HepG2 (cell line): ENCODE data around the gene OR1I1. TPM values are rescaled to one million over a fixed set of nuclear protein-coding genes. Genes with fewer than 3 reads are reported as not detected.

ENCODE experiments used
- ATAC-seq: fragments of 200-7000 bp; cut with Tn5 transposase; 3 replicates; pipeline ENCODE4 v1.9.1; 2020; ENCODE audit warnings: mild to moderate bottlenecking, moderate library complexity
- BruUV-seq: library from RNA; stranded (reverse); fragments of 400-500 nt; replicated peaks from 2 replicates; lab custom pipeline; 2021; lab: Mats Ljungman, UMichigan
- CTCF ChIA-PET: fragments of 300-600 bp; formaldehyde crosslinking; extraction: SDS; loops from one replicate; lab custom pipeline; 2021; ENCODE audit warnings: low total read pairs, inconsistent platforms, low intra/inter-chr PET ratio; lab: Yijun Ruan, JAX
- POLR2A ChIA-PET: fragments of 350-600 bp; sonication (Branson Sonifier 250); formaldehyde crosslinking; loops from one replicate; lab custom pipeline; 2020; ENCODE audit warnings: antibody characterized with exemption, inconsistent platforms; lab: Yijun Ruan, JAX
- DNase-seq: peaks from one replicate; pipeline ENCODE4 v3.0.0-alpha.2; 2015; ENCODE audit warnings: low spot score
- FAIRE-seq: peaks from 3 replicates; lab custom pipeline; 2011; peaks lifted over from hg19 to GRCh38; lab: Jason Lieb, UNC
- H2AFZ ChIP-seq: one replicate; pipeline ENCODE4 v1.6.1; 2011; ENCODE audit warnings: low read length, inconsistent platforms
- H3K27ac ChIP-seq: fragments of 300-600 bp; 3 replicates; pipeline ENCODE4 v1.8.0; 2011; ENCODE audit warnings: mixed run types, mild to moderate bottlenecking, mixed read lengths, low read length, inconsistent platforms; ENCODE audit not compliant: insufficient read depth; ENCODE audit errors: extremely low read length
- H3K27me3 ChIP-seq, 2 experiments: fragments of 200-600 bp in 1 of 2; 2 replicates in 1 of 2; 3 replicates in 1 of 2; pipeline versions ENCODE4 v1.6.0 to v1.8.0; 2011; ENCODE audit warnings: low read length in 2 of 2, mild to moderate bottlenecking in 2 of 2, moderate library complexity in 2 of 2, inconsistent platforms in 1 of 2; ENCODE audit not compliant: insufficient read depth in 2 of 2, control insufficient read depth in 1 of 2
- H3K36me3 ChIP-seq, 2 experiments: fragments of 200-600 bp in 1 of 2; replicated peaks in 1 of 2; 2 replicates in 1 of 2; 3 replicates in 1 of 2; pipeline versions ENCODE4 v1.5.1 to v1.8.0; 2011; ENCODE audit warnings: low read length in 2 of 2, inconsistent platforms in 1 of 2; ENCODE audit not compliant: insufficient read depth in 2 of 2, control insufficient read depth in 1 of 2
- H3K4me1 ChIP-seq: 2 replicates; pipeline ENCODE4 v1.5.1; 2012; ENCODE audit warnings: low read length, inconsistent platforms; ENCODE audit not compliant: insufficient read depth
- H3K4me2 ChIP-seq: 2 replicates; pipeline ENCODE4 v1.6.0; 2011; ENCODE audit warnings: low read depth, low read length, inconsistent platforms
- H3K4me3 ChIP-seq, 3 experiments: fragments of 200-600 bp in 1 of 3; sonication (generic), shearing (Covaris generic) in 1 of 3; replicated peaks in 1 of 3; 2 replicates each; pipeline ENCODE4 v1.5.1; 2011 to 2016; ENCODE audit warnings: low read length in 3 of 3, inconsistent platforms in 2 of 3, low read depth in 2 of 3, mild to moderate bottlenecking in 2 of 3, control low read depth in 1 of 3, mixed read lengths in 1 of 3; ENCODE audit not compliant: insufficient read depth in 1 of 3
- H3K79me2 ChIP-seq: one replicate; pipeline ENCODE4 v1.6.1; 2011; ENCODE audit warnings: low read length, inconsistent platforms; ENCODE audit not compliant: insufficient read depth
- H3K9ac ChIP-seq: 2 replicates; pipeline ENCODE4 v1.6.0; 2011; ENCODE audit warnings: mild to moderate bottlenecking, low read depth, low read length, inconsistent platforms; ENCODE audit not compliant: insufficient read depth
- H3K9me3 ChIP-seq: 2 replicates; pipeline ENCODE4 v1.5.1; 2012; ENCODE audit warnings: mild to moderate bottlenecking, low read length
- H4K20me1 ChIP-seq: 2 replicates; pipeline ENCODE4 v1.6.0; 2011; ENCODE audit warnings: inconsistent platforms, mild to moderate bottlenecking, low read length, moderate library complexity; ENCODE audit not compliant: insufficient read depth
- AGO1 ChIP-seq: fragments of 200-400 bp; formaldehyde crosslinking; IDR thresholded peaks from 2 replicates; pipeline ENCODE4 v1.6.1; 2017; ENCODE audit warnings: mild to moderate bottlenecking, low read depth, low read length, moderate library complexity; ENCODE audit not compliant: poor library complexity, severe bottlenecking
- CEBPB ChIP-seq: IDR thresholded peaks from 2 replicates; pipeline ENCODE4 v1.6.1; 2011; ENCODE audit warnings: low read depth, low read length, improper control_type of control experiment, borderline replicate concordance
- GABPA ChIP-seq, 2 experiments: IDR thresholded peaks; 2 replicates each; pipeline ENCODE4 v1.6.1; 2011 to 2016; ENCODE audit warnings: low read depth in 2 of 2, low read length in 1 of 2, missing biosample characterization in 1 of 2, missing genetic modification characterization in 1 of 2
- IRX3 ChIP-seq: sonication (generic); formaldehyde crosslinking; IDR thresholded peaks from 2 replicates; pipeline ENCODE4 v1.8.1; 2023; ENCODE audit warnings: mild to moderate bottlenecking, low read depth, missing genetic modification reagents, borderline replicate concordance
- KMT2B ChIP-seq: IDR thresholded peaks from 2 replicates; pipeline ENCODE4 v1.6.1; 2016; ENCODE audit warnings: missing genetic modification reagents, missing compliant biosample characterization
- NR2F1 ChIP-seq, 2 experiments: fragments of 450-650 bp in 1 of 2; formaldehyde crosslinking in 1 of 2; IDR thresholded peaks; 2 replicates each; pipeline versions ENCODE4 v1.5.0 to v1.6.1; 2016 to 2020; ENCODE audit warnings: mild to moderate bottlenecking in 1 of 2, missing compliant biosample characterization in 1 of 2, missing genetic modification reagents in 1 of 2, moderate library complexity in 1 of 2
- ONECUT2 ChIP-seq: sonication (generic); formaldehyde crosslinking; IDR thresholded peaks from 2 replicates; pipeline ENCODE4 v1.4.0; 2020; ENCODE audit warnings: missing genetic modification reagents
- POLR2A ChIP-seq, 2 experiments: IDR thresholded peaks; 2 replicates each; pipeline ENCODE4 v1.6.1; 2011; ENCODE audit warnings: low read depth in 2 of 2, low read length in 2 of 2, mild to moderate bottlenecking in 1 of 2, moderate library complexity in 1 of 2; ENCODE audit not compliant: insufficient read depth in 1 of 2
- RBM22 ChIP-seq: fragments of 200-400 bp; formaldehyde crosslinking; optimal IDR thresholded peaks from 2 replicates; pipeline ENCODE3; 2017; ENCODE audit warnings: mild to moderate bottlenecking, low read length, moderate library complexity
- SP1 ChIP-seq, 2 experiments: fragments of 450-650 bp in 1 of 2; sonication (generic) in 1 of 2; formaldehyde crosslinking in 1 of 2; IDR thresholded peaks; 2 replicates each; pipeline versions ENCODE4 v1.4.0 to v1.6.1; 2016 to 2020; ENCODE audit warnings: missing genetic modification reagents in 1 of 2
- TMF1 ChIP-seq: sonication (generic); formaldehyde crosslinking; IDR thresholded peaks from 2 replicates; pipeline ENCODE4 v1.8.1; 2022; ENCODE audit warnings: low read depth, missing genetic modification reagents
- ZFP82 ChIP-seq: sonication (generic); formaldehyde crosslinking; IDR thresholded peaks from 2 replicates; pipeline ENCODE4 v1.5.1; 2020; ENCODE audit warnings: mild to moderate bottlenecking, missing genetic modification reagents, borderline replicate concordance
- ZNF136 ChIP-seq: sonication (generic); formaldehyde crosslinking; IDR thresholded peaks from 2 replicates; pipeline ENCODE4 v1.8.1; 2022; ENCODE audit warnings: low read depth, mild to moderate bottlenecking, moderate library complexity, missing genetic modification reagents
- ZNF282 ChIP-seq: fragments of 450-650 bp; IDR thresholded peaks from 2 replicates; pipeline ENCODE4 v1.6.1; 2018; ENCODE audit not compliant: partially characterized antibody
- ZNF547 ChIP-seq: sonication (generic); formaldehyde crosslinking; IDR thresholded peaks from 2 replicates; pipeline ENCODE4 v1.5.1; 2020; ENCODE audit warnings: mild to moderate bottlenecking, missing genetic modification reagents
- WGBS: methylation state at CpG from one replicate; pipeline ENCODE4 v1.1.6; 2017; ENCODE audit warnings: low lambda C conversion rate; 5-methylcytosine and 5-hydroxymethylcytosine counted together
- in situ Hi-C: cut with HindIII; loops from 2 replicates; pipeline ENCODE4 v1.10.0; 2017; ENCODE audit warnings: low pct_unique_long_range_greater_than_20kb; ENCODE audit not compliant: extremely low pct_ligation_motif_present
- intact Hi-C: fragments of 100-400 bp; cut with micrococcal nuclease; formaldehyde crosslinking; loops from one replicate; pipeline ENCODE4 v1.10.0; 2022; ENCODE audit not compliant: unreplicated experiment
- polyA plus RNA-seq, 8 experiments: library from polyadenylated mRNA; depleted of rRNA in 3 of 8; stranded (reverse) in 7 of 8; unstranded in 1 of 8; fragments of >200 nt; fragmentation: Illumina TruSeq in 4 of 8; extraction: Trizol in 4 of 8; gene quantifications; 2 replicates each; pipeline versions ENCODE4 v1.2.1 to v1.2.3, GENCODE V29; 2011 to 2016; ENCODE audit warnings: low read depth in 4 of 8, missing spikeins in 1 of 8, mixed read lengths in 1 of 8; ENCODE audit not compliant: insufficient read depth in 1 of 8
- total RNA-seq, 5 experiments: library from RNA; depleted of rRNA; stranded (reverse); fragments of >200 nt; fragmentation: Illumina TruSeq; extraction: Trizol; gene quantifications; 2 replicates each; pipeline ENCODE4 v1.2.3, GENCODE V29; 2016; ENCODE audit warnings: low read depth in 1 of 5
- TF ChIP-seq, protein P1 (sequence below): sonication (generic); formaldehyde crosslinking; IDR thresholded peaks from 2 replicates; pipeline ENCODE4 v1.4.0; 2020; ENCODE audit warnings: mild to moderate bottlenecking, missing genetic modification reagents
- TF ChIP-seq, protein P2 (sequence below): sonication (generic); formaldehyde crosslinking; IDR thresholded peaks from 2 replicates; pipeline ENCODE4 v1.4.0; 2020; ENCODE audit warnings: missing genetic modification reagents

The OR1I1 gene
- total and polyA plus RNA-seq, 2 of the 13 experiments (the other 11 are each of a cell fraction or from before 2014, with no cell fraction given): not detected

DNA sequence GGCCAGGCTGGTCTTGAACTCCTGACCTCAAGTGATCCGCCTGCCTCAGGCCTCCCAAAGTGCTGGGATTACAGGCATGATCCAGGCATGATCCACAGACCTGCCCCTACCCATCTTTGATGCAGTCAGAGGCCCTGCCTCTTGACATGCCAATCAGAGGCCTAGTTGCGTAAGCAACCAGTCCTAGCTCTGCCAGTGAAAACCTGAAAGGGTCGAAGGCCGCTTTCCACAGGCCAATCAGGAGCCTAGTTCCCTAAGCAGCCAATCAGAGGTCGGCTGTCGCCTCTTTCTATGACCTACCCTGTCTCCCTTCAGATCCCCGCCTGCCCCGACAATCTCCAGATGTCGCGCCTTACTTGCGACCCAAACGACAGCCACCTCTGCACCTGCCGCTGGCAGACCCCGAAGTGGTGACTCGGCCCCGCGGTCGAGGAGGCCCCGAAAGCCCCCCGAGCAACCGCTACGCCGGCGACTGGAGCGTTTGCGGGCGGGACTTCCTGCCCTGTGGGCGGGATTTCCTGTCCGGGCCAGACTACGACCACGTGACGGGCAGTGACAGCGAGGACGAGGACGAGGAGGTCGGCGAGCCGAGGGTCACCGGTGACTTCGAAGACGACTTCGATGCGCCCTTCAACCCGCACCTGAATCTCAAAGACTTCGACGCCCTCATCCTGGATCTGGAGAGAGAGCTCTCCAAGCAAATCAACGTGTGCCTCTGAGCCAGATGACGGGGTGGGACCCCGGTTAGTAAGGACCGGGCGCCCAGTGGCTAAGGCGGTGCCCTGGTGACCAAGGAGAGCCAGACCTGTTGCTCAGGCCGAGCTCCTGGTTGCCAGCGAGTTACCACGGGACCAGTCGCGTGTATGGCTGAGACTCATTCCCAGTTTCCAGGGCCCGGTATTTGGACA lies 31.5 kb downstream of the OR1I1 start (continued):
- TF ChIP-seq GABPA (IDR thresholded peaks at IDR 0.05; ENCODE audit: low read depth, low read length): peak; percentile 57
- peak; percentile 41; the same call in 1 of the 2 replicates for TF ChIP-seq GABPA (CRISPR knock-in tag; IDR thresholded peaks at IDR 0.05; ENCODE audit: low read depth)
- TF ChIP-seq NR2F1 (CRISPR knock-in tag; IDR thresholded peaks at IDR 0.05): no peak
- TF ChIP-seq CEBPB: peak; percentile 64; the same call in 1 of the 2 replicates

DNA sequence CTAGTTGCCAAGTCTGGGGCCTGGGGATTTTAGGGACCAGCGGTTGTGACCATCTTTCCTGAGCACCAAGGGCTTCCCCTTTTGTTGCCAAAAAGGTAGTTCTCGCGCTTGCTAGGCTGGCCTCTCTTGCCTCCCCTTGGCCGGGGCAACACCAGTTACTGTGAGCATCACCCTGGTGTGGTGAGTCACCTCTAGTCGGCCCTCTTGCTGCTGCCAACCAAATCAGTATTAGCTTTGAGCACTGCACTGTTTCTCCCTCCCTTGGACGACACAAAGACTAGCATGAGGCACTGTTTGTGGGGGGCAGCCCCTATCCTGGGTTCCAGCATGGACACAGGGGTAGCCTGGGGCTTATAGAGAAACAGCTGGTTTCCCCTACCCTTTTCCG lies 32.1 kb downstream of the OR1I1 start:
- Histone ChIP-seq H3K36me3 (peaks cover 44 to 69% of the 10 kb centered on the region in 2 experiments), H3K79me2 (no peaks in the 10 kb centered on the region), H2AFZ (no peak overlapping the region), H4K20me1 (no peaks in the 10 kb centered on the region), H3K9me3 (no peaks in the 10 kb centered on the region), H3K27me3 (no peaks in the 10 kb centered on the region), H3K4me1 (no peaks in the 10 kb centered on the region), H3K4me3 (no peak overlapping the region), H3K27ac (no peak overlapping the region), H3K9ac (no peak overlapping the region), H3K4me2 (no peak overlapping the region)
- no peak for ATAC-seq
- 93% methylated on average over 3 of the region's 7 CpGs for WGBS
- ChIA-PET POLR2A (interaction anchor here (3.8 kb wide), 1 partner anchor 11 kb away, joined by 19 read pairs; a partner anchor contains a TSS), CTCF (no interaction called here)
- no TSS peak for BruUV-seq
- DNase-seq: no peak
- no peak for FAIRE-seq
- in situ Hi-C loops (no loop called here), intact Hi-C loops (no loop called here)
- TF ChIP-seq, protein P1, sequence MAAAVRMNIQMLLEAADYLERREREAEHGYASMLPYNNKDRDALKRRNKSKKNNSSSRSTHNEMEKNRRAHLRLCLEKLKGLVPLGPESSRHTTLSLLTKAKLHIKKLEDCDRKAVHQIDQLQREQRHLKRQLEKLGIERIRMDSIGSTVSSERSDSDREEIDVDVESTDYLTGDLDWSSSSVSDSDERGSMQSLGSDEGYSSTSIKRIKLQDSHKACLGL (CRISPR knock-in tag): no peak
- TF ChIP-seq KMT2B (no peak), ZNF136 (no peak), ZNF547 (no peak), TMF1 (CRISPR knock-in tag) (no peak), ZNF282 (no peak), RBM22 (peak; percentile 72), IRX3 (CRISPR knock-in tag) (no peak), ONECUT2 (CRISPR knock-in tag) (no peak), ZFP82 (no peak), AGO1 (no peak), SP1 (IDR thresholded peaks at IDR 0.05) (no peak), SP1 (CRISPR knock-in tag; IDR thresholded peaks at IDR 0.05) (no peak), POLR2A (IDR thresholded peaks at IDR 0.05; ENCODE audit: insufficient read depth in 1 of 2, low read depth in 2 of 2, low read length in 2 of 2) (0 out of 4 replicates have a peak, but pooled peaks of 1 of the 2 experiments have one; percentile 11)
- TF ChIP-seq, protein P2, sequence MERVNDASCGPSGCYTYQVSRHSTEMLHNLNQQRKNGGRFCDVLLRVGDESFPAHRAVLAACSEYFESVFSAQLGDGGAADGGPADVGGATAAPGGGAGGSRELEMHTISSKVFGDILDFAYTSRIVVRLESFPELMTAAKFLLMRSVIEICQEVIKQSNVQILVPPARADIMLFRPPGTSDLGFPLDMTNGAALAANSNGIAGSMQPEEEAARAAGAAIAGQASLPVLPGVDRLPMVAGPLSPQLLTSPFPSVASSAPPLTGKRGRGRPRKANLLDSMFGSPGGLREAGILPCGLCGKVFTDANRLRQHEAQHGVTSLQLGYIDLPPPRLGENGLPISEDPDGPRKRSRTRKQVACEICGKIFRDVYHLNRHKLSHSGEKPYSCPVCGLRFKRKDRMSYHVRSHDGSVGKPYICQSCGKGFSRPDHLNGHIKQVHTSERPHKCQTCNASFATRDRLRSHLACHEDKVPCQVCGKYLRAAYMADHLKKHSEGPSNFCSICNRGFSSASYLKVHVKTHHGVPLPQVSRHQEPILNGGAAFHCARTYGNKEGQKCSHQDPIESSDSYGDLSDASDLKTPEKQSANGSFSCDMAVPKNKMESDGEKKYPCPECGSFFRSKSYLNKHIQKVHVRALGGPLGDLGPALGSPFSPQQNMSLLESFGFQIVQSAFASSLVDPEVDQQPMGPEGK (CRISPR knock-in tag): 0 out of 2 replicates have a peak, but pooled peaks have one; percentile 30
